HG03571 (cell line): ENCODE results near the gene MAD1L1.
"Not testable (repeated sequence)": the region's sequence is repeated elsewhere in the genome, so short reads cannot be mapped to it uniquely, and the experiment has no call there.

Experiments used
- ATAC-seq: cut with Tn5 transposase; IDR thresholded peaks from one replicate; pipeline ENCODE4 v1.9.1; 2021; ENCODE audit not compliant: unreplicated experiment

Gene MAD1L1

DNA sequence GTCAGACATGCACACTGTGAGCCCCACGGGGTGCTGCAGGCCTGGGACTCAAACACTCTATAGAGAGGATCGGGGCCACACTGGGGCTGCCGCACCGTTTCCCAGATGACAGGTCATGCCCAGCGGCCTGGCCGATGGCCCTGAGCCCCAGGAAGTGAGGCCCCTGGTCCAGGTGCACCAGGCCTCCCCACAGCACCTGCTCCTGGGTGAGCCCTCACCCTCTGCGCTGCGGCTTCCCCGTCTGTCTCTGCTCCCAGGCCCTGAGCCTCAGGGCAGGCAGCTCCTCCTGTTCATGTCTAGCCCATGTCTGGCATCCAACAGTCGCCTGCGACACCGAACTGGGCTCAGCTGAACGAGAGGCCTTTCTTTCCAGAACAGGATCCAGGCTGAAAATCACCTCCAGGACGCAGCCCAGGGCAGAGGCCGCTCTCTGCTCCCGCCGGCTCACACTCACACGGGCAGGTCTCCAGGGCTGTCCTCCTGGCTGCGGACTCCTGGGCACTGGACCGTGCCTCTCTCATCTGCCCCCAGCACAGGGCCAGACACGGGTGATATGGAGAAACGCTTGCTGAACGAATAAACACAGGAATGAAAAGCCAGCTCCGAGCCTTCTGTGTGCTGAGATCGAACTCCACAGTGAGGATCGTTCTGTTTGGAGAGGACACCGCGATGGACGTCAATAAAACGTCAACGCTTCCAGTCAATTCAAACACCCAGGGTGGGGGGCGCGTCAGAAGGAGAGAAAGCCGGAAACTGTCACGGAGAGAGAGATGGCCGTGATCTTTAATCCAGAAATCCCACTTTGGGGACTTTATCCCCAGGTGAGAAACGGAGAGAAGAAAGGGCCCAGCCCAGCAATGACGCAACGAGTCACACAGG is 360.3 kb downstream of the MAD1L1 start:
- ATAC-seq = no peak

DNA sequence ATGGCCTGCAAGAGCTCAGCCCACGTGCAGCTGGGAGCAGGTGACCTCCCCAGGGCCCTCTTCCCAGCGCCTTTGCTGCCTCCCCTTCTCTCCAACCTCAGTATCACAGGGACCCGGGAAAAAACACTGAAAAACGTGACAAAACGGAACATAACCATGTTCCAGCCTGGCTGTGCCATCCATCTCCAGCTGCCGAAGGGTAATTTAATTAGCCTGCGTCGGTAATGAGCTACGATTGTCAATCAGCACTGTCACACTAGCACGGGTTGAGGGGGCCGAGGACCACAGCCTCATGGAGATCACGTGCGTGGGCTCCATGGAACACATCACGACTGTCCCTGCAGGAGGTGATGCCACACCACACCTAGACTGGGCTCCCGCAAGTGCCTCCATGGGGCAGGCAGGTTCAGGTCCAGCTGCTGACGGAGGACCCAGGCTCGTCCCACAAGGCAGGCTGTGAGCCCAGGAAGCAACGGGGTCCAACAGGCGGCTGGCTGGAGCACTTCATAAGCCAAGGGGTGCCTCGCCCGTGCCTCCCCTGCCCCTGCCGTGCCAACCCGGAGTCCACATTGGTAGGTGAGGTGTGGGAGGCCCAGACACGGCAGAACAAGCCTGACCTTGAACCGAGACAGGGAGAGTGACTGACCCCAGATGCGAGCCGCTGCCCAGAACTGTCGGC is 363.2 kb downstream of the MAD1L1 start:
- ATAC-seq = no peak

DNA sequence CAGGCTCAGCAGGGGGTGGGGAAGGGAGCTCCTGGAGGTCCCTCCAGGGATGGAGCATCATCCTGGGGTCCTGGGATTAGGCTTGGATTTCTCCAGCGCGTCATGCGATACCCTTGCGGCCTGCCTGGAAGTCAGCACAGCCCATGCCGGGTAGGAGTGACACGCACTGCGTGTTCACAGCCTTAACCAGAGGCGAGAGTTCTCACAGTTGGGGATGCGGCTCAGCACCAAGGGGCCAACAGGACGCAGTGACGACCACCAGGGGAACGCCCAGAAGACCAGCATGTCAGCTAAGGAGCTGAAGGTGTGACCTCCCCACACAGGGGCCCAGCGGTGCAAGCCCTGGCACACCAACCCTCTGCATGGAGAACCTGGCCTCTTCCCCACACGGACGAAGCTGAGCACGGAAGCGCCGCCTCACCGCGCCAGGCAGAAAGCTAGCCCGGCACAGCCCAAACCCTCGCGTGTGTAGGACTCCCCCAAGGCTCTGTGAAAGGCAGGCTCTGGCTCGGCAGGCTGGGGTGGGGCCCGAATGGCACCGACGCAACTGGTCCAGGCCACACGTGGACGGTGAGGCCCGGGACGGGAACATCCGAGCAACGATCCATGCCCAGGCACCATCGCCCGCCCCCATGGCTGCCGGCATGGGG is 364.1 kb downstream of the MAD1L1 start:
- no peak for ATAC-seq

DNA sequence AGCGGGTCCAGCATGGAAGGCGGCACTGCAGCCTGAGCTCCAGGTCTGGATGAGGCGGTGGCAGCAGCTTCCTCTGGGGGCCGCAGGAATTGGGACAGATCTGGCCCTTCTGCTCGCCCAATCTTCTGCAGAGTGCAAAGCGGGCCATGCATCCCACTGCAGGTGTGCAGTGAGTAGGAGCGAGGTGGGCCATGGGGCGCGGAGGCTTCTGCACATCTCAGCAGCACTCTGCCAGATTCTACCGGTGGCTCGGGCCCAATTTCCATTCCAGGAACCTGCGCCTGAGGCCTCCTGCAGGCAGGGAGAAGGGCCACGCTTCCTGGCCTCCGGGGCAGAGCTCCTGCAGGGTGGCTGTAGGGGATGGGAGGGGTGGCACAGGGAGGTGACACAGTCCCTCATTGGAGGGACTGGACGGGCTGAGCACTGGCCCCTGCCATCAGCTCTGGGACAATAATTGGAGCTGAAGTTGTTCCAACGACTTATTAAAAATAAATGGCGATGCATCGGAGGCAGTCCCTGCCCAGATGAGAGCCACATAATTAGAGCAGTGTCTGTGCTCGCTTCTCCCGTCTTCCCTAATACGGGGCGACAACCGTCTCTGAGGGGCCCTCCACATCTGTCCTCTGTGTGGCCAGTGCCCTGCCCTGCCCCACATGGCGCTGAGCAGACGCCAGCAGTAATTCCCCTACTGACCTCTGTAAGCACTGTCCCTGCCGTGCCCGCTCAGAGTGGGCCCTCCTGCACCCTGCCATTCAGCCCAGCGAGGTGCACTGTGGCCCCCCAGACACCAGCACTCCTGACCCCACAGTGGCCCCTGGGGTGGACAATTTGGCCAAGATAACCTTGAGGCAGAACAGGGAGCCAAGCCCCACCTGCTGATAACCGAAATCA is 365.1 kb downstream of the MAD1L1 start:
- ATAC-seq = no peak

DNA sequence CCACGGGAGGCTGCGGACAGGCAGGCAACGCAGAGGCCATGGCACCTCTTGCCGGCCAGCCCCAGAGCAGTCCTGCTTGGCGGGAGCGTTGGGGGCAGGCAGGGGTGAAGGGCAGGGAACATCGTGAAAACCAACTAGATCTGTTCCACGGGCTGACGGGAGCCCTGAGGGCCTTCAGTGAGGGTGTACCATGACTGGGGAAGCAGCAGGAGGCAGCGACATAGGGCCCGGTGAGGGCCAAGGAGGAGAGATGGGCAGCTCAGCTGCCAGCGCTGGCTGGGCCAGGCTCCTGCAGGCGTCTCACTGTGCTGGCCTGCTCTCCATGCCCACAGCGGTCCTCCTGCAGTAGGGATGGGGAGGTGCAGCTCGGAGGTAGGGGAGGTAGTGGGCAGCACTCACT is 366.1 kb downstream of the MAD1L1 start:
- no peak for ATAC-seq

DNA sequence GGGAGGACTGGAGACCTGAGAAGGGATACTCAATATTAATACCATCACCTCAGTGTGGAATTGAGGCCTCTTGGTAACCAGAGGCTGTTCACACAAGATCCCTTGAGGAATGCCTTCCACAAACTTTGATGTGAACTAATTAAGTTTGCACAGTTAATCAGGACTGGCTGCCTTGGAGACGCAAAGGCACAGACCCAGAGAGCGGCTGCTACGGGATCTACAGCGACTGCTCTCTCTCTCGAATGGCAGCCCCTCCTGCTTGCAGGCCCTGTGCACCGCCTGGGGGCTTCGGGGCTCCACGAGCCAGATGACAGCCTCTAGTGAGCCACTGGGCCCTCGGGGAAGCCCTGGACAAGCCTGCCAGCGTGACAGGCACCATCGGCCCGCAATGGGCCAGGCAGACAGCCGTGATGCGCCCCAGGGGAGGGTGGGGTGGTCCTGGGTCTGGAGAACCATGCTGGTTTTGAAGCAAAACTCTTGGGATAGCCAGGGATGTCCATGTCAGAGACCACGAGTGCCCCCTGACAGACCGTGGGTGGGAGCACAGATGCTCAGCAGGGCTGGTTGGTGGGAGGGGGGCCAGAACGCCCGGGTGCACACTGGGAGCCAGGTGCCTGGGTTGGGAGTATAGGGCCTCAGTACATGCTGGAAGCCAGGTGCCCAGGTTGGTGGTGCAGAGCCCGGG is 367.0 kb downstream of the MAD1L1 start:
- no peak for ATAC-seq

DNA sequence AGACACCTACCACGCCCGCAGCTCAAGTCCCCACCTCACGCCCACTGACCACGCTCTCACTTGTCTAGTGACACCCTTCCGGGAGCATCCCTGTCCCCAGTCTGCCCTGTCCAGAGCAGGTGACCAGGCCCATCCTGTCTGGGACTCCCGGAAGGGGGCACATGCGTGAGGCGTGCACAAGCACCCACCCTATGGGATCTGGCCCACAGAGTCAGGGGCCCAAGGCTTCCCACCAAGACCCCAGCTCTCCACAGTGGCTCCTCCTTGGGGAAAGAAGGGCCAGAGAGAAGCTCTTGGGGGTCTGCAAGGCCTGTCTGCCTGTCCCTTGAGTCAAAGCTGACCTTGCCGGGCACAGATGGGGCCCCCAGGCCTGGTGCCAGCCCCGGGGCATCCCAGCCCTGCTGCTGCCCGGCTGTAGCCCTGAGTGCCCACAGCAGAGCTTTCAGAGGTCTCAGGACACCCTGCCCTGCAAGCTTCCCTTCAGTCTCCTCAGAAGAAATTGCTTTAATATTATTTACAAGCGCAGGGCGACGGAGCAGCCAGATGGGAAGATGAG is 367.7 kb downstream of the MAD1L1 start:
- ATAC-seq = no peak

DNA sequence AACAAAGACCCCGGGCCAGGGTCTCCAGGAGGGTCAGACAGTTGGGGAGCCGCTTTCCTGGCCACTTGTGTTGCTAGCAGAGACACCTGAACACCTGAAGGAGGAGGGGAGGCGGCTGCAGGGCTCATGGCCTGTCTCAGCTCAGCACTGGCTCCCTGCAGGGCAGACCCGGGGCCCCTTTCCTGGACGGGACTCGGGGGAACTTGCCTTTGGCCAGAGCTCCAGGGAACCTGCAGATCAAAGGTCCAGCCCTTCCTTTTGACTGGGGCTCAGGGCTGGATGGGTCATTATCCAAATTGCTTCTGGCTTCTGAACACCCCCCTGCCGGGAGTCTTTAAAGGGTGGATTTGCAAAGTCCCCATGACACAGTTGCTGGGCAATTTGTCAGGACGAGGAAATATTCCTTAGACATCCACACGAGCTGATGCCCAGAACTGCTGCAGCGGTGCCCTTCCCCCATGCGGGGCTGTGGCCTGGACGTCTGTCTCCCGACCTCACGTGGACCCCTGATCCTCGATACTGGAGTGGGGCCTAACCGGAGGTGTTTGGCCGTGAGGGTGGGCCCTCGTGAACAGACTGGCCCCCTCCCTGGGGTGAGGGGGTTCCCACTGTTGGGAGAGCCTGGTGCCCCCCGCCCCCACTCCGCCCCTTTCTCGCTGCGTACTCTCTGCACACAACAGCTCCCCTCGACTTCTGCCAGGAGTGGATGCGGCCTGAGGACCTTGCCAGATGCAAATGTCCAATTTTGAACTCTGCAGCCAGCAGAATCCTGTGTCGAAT is 368.4 kb downstream of the MAD1L1 start:
- ATAC-seq = no peak

DNA sequence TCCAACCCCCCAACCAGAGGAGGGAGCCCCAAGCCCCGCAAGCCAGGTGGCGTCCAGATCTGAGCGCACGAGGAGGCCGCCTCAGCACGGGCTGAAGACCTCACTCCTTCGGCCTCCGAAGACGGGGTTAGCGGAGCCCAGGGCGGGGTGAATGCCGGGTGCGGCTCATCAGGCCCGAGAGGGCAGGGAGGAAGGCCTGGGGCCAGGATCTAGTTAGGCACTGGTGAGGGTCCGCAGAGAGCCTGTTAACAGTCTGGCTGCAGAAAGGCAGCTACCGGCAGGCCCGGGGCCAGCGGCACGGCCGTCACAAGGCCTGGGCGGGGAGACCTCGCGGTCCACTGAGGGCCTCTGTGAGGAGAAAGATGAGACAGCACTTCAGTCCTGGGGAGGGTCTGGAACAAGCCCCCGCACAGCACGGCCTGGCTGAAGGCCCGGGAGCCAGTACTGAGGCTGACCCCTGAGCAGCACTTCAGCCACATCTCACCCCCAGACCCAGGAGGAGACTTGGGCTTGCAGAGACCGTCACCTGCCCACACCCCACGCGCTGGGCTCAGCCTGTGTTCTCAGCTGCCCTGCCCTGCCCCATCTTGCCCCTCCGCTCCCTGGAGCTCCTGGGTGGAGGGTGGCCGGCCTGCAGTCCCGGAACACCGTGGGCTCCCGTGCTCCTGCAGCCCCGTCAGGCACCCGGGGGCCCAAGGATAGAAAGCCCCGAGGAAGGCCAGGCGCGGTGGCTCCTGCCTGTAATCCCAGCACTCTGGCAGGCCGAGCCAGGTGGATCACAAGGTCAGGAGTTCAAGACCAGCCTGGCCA is 369.4 kb downstream of the MAD1L1 start:
- ATAC-seq = no peak

DNA sequence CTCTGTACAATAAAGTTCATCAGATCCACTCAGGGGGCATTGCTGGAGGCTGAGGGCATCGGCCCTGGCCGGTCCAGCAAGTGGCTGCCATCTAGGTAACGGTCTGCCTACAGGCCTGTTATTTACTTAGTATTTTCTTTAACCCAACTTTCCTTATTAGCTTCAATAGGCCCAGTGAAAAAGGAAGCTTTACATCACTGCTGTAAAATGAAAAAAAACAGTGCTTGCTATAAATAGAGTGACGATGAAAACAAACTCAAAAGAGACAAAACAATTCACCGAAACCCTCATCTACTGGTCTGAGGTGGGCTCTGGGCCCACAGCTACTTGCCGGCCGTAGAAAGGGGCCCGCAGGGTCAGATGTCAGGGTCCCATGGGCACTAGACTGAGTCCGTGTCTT is 370.2 kb downstream of the MAD1L1 start:
- ATAC-seq = no peak

DNA sequence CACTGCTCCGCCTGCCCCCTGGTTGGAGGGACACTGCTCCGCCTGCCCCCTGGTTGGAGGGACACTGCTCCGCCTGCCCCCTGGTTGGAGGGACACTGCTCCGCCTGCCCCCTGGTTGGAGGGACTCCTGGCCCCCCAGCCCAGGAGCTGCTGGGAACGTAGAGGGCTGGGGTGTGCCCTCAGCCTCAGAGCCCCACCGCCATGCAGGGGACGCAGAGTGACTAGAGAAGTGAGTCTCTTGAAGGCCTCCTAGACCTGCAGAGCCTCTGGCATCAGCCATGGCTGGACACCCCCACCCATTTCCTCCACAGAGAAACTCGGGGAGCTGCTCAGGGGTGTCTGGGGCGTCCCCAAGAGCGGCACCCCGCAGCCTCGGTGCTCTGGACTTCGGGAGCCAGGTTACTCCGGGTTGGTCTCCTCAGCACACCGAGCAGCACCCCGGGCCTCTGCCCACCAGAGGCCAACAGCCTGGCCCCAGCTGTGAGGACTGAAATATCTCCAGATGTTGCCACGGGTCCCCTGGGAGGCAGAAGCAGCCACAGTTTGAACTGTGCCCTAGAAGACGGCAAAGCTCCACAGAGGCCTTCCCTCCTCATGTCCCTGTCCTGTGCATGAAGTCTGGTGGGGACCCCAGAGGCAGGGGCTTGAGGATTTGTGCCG is 370.8 kb downstream of the MAD1L1 start:
- ATAC-seq = no peak

DNA sequence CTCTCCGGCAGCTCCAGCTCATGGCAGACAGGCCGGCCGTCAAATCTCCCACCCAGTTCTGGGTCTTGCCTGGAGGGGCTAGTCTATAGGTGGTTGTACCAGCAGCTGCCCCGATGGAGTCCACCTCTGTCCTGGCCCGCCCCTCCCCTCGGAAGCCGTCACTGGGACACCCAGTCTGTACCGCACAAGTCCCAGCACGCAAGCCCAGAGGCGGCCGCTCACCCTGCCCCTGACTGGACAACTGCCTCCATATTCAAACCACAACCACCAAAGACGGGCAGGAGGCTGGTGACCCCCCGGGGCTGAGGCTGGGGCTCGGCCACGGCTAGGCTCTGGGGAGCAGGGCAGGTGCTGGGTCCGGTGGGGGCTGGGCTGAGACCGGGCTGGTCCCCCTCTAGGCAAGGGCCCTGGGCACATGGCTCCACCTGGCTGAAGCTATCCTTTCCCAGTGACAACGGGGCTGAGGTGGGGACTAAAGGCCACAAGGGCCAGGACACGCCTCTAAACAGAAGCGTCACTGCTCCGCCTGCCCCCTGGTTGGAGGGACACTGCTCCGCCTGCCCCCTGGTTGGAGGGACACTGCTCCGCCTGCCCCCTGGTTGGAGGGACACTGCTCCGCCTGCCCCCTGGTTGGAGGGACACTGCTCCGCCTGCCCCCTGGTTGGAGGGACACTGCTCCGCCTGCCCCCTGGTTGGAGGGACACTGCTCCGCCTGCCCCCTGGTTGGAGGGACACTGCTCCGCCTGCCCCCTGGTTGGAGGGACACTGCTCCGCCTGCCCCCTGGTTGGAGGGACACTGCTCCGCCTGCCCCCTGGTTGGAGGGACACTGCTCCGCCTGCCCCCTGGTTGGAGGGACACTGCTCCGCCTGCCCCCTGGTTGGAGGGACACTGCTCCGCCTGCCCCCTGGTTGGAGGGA is 371.6 kb downstream of the MAD1L1 start:
- ATAC-seq = not testable (repeated sequence)

DNA sequence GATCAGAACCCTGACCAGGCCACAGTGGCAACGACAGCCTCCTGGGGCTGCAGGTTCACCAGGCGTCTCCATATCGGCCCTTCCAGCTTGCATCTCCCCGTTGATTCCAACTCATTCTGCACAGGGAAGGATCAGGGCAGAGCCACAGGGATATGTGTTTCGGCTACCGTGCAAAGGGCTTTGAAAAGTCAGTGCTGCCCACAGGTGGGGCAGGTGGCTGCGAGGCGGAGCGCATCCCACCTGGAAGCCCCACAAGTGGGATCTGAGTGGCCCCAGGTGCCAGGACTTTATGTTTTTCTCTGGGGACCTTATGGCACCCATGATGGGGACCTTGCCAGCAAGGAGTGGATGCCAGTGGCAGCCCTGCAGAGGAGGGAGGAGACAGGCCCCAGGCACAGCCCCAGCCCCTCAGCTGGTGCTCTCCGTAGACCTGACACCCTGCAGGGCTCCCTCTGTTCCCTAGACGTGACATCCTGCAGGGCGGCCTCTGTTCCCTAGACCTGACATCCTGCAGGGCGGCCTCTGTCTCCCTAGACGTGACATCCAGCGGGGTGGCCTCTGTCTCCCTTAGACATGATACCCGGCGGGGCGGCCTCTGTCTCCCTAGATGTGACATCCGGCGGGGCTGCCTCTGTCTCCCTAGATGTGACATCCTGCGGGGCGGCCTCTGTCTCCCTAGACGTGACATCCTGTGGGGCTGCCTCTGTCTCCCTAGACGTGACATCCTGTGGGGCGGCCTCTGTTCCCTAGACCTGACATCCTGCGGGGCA is 373.3 kb downstream of the MAD1L1 start:
- ATAC-seq = no peak

DNA sequence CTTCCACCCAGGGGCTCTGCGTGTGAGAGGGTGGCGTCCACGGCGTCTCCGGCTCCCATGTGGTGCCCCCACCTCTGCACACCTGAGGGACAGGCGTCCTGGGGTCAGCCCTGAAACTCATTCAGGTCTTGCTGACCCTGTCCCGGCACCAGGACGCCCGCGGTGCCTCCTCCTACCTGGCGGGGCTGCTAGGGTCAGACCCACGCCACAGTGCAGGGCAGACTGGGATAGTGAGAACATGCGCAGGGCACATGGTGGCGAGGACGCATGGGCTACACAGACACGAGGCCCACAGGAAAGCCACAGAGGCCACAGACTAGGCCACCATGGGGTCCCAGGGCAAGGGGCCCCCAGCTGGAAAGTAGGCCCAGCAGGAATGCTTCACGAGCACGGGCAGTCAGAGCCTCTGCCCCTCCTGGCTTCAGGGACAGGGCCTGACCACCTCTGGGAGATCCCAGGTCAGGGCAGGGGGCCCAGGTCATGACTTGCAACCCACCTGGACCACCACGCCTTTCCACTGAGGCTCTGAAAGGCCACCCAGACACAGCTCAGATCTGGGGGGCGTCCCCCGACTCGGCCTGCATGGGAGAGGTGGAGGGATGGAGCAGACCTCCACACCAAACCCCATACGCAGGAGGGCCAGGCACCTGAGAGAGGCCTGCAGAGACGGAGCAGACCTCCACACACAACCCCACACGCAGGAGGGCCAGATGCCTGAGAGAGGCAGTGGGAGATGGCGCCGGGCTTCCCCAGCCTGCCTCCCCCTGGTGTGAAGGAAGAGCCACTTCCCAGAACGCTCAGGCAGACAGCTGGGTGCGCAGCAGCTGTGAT is 374.1 kb downstream of the MAD1L1 start:
- no peak for ATAC-seq
